CMK (cell line): Measurements from ENCODE around the gene KIF16B.
"Not testable (repeated sequence)": the region's sequence is repeated elsewhere in the genome, so short reads cannot be mapped to it uniquely, and the experiment has no call there.

Experiments
- DNase-seq: peaks from one replicate; pipeline ENCODE4 v3.0.0-alpha.2; 2010; ENCODE audit warnings: low read depth

Gene KIF16B

DNA sequence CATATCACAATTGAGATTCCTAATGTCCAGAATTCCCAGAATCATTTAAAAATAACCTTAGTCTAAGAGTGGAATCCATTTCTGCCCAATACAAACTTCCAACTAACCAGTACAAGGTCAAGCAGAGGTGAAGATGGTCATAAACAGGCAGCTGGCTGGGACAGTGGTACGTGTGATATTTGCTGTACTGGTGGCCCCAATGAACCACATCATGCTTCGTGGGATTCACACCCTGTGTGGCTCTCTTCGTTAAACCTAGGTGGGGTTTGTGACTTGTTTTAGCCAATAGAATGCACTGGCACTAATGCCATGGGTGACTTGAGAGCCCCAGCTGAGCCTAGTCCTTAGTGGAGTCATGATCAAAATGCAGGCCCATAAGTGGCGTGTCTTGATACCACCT lies 286.6 kb downstream of the KIF16B start:
- no peak for DNase-seq

DNA sequence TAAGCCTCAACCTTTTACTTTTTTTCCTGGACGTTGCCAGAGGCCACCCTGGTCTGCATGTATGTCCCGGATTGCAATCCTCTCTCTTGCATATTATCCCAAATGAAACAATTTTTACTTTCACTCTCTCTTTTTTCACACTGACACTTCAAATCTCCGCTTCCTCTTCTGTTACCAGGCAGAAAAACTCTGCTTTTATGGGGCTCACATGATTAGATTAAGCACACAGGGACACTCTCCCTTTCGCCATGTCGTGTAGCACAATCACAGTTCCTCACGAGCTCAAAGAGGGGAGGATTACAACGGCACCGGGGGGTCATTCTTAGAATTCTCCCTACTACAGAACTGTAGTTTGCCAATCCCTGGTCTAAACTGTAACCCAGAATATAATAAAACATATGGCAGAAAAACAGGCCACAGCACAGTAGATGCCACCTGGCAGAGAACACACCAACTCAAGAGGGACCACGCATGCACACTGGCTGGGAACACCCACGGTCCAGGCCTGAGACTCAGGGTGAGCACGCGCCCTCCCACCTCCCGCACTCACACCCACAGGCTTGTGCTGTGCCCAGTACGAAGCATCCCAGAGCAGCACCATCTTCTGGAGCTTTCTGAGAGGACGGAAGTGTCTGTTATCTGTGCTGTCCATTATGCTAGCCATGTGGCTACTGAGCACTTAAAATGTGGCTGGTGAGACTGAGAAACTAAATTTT lies 288.7 kb downstream of the KIF16B start:
- DNase-seq = no peak

DNA sequence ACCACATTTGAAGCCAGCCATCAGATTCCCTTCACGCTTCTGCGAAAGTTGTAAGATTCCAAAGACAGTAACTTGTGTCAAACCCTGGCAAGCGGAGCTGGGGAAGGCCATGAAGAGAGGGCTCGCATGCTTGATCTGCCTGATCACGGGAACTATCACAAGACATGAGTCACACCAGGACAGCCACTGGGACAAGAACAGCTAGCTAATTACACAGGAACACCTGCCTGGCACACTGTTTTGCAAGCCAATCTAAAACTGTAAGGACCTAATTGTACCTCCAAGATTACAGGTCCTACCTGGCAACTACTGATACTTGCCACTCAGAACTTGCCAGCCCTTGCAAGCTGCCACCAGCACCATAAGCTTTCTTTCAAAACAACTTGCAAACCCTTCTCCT lies 289.3 kb downstream of the KIF16B start:
- no peak for DNase-seq

DNA sequence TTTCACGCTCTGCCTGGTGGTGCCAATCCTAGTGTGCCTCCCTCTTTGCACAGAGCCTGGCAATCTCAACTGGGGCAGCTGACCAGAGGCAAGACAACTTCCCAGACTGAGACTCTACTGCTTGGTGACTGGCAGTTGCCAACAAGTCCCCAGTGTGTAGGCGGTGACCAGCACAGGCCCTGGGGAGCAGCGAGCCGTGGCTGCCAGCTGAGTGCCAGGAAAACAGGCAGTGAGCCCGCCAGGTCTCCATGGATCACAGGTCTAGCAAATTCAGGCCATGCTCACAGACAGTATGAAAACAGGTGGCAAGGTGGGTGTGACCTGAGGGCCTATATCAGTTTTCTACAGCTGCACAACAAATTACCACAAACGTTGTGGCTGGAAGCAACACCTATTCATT lies 289.9 kb downstream of the KIF16B start:
- no peak for DNase-seq

DNA sequence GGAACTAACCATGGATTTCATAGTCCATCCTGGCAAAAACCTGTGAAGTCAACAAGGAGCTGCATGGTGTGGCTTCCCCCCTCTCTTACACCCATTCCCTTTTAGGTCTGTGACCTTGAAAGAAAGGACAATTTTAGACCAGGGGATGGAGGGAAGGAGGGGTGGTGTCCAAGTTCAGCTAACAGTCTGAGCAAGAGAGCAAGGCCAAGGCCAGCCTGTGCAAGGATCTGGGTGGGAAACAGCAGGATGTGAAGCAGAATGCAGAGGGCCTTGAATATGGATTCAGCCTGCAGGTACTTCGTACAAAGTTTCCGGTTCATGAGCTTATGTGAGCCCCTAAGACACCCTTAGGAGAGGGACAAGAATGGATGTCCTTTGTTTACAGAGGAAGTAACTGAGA lies 293.0 kb downstream of the KIF16B start:
- no peak for DNase-seq

DNA sequence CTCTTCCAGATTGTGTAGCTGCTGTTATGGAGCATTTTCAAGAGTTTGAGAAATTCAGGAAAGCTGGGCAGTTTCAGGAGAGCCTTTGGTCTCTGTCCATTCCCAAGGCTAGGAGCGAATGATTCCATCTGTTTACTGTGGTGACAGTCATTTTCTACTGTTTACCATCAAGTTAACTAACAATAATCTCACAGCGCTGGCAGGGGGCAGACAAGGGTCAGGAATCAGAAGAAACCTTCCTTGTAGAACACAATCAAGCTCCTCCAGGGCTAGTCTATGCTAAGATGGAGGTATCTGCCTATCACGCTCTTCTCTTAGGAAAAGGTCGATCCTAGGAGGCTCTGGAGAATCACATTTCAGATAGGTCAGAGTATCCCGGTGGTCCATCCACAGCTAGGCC lies 293.9 kb downstream of the KIF16B start:
- DNase-seq = no peak

DNA sequence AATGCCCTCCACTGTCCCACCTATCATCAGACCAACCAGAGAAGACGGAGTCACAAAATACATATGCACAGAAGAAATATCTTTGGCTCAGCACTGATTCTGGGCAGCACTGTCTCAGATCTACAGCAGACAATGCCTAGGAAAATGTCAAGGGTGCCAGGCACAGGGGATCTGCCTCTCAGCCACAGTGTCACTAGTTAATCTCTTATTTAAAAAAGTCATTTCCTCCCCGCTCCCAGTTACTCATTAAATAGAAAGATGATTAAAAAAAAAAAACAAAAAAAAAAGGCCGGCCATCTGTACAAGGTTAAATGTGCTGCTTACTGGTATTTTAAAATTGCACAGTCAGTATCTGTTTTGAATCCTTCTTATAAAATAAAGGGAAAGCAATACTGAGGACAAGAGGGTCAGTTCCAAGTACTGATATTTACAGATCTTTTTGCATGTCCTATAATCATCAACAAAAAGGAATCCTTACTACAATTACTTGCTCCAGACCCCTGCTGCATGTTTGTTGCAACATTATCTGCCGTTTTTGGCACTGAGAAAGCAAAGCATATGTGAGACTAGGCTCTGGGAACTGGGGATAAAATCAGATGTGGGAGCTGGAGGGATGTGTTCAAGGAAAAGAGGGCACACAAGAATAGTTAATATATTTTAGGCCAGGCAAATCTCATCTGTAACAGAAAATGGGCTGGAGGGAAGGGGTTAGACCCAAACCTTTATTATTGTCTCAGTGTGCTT lies 299.3 kb downstream of the KIF16B start:
- DNase-seq = no peak

DNA sequence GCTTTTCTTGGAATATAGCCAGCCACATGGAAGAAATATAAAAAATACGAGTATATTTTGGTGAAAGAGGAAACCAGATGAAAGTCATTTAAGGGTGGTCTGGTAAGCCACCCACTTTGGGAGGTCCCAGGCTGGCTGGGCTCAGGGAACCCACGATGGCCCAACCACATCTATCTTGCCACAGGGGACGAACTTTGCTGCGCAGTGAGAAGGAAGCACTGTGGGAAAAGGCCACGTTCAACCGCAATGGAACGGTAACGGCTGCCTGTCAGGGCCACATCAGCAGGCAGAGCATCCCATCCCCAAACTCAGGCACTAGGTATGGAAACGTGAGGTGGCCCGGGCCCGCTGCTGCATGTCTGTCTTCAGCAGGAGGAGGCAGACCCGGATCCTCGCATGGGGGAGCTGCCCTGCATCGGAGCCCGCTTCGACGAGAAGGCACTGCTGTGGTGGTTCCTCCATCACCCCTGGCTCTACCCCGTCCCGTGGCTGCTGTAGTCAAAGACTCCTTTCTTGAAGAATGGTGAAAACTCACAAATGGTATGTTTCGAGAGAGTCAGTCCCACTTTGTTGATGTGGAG lies 300.4 kb downstream of the KIF16B start:
- no peak for DNase-seq

DNA sequence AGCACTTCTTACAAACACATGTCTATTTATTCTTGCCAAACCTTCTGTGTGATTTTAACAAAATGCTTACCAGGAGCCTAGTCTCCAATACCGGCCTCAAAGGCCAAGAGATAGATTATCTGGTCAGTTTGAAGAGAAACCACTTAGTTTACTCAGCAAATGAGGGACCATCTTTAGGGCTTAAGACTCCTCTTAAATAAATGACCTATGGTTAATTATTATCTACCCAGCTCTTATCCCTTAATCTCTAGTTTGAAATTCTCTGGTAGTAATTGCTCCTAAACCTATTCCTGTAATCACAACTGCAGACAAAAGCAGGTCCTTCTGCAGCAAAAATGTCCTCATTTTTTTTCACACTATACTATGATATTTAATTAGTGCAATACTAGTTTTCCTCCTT lies 301.8 kb downstream of the KIF16B start:
- no peak for DNase-seq

DNA sequence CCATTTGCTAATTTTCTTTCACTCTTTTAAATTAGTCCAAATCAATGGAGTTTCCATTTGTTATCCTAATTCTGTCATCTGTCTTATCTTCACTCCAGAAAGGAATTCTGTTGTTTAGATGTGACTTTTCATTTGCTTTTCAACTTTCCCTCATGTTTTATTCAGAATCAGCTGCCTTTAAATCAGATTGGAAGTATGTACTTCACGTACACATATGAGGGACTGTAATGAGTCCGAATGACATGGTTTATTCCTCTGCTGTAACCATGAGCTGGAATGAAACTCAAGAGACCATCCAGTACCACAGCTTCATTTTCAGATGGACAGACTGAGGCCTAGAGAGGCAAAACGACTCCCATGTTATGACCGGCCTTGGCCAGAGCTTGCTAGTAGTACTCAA lies 302.3 kb downstream of the KIF16B start:
- DNase-seq = no peak

DNA sequence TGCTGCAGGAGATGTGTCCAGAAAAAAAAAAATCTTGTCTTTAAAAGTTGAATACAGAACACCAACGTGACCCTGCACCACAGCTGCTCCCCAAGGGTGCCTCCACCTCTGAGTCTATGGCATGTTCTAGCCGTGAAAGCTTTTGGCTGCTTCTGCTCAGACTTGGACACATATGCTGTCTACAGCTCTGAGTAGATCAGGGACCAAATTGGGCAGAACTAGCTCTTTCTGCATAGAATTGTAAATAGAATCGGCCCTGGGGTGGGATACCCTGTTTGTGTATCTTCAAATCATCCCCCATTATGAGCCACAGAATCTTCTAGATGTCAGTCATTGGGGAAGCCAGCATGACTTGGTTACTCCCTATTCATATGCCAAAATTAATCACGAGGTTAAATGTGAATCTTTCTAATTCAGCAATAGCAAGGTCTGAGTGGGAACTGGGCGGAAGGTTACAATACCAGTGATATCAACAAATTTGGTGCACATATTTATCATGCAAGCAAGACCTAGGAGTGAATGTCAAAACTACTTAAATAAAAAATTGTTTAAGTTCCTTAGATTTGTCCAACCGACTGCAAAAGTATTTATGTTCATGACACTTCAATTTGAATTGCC lies 302.8 kb downstream of the KIF16B start:
- DNase-seq = no peak

DNA sequence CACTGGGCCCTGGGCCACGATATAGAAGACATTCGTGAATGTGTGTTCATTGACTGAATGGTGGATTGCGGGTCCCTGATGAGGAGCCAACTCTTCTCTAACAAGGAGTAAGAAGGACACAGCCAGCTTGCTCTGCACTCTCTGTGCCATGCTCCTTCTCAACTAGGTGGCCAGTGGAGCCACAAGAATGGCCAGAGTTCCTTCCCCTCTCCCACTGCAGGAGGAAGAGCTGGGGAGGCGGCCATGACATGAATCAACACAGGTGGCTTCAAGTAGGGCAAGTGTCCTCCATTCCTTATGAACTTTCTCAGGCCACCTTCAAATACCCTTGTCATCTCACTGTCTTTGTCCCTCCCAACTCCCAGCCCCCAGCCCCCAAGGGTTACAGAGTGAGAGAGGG lies 305.7 kb downstream of the KIF16B start:
- no peak for DNase-seq

DNA sequence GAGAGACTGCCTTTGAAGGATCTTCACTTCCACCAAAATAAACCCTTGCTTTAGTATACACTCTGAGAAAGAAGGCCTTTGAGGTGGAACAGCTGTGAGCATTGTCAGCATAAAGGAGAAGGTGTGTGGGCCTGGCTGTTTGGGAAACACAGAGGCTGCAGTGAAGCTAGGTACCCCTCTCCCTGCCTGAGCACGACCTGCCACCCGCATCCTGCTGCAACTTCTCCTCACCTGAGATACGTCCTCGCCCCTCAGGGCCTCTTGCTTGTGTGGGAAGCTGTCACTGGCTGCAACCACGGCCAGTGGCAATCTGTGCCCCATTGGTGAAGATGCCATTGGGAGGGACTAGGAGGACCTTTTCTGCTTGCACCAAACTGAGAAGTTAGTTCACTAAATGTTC lies 307.9 kb downstream of the KIF16B start:
- DNase-seq = no peak

DNA sequence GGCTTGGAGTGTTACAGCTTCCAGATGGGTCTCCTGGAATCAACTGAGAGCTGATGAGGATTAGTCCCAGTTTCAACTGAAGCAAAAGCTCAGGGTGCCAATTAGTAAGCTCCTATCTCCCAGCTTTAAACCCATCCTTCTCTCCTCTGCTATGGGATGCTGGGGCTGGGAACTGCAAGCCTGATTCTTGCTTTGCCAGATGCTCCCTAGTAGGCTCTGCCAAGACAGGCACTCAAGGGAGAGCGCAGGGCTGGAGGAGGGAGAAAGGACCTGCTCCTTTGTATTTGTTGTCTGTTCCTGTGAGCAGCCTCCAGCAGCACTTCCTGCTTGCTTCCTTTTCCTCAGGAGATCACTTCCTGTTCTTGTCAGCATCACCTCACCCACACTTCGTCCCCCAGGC lies 309.7 kb downstream of the KIF16B start:
- DNase-seq = no peak

DNA sequence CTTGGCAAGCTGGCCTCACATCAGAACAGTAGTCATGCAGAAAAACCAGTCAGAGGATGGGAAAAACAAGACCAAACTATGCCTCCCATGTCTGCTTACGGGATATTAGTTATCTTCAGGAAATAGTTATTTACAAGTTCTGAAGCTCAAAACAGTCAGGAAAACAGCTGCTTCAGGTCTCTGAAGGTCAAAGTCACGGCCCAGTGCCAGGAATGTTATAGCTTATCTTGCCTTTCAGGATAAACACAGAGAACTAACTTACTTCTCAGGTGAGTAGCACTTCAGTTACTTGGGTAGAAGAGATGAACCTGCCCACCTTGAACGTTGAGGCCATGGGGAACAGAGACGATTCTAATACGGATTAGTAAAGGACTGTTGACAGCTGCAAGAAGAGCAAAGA lies 310.7 kb downstream of the KIF16B start:
- DNase-seq = no peak

DNA sequence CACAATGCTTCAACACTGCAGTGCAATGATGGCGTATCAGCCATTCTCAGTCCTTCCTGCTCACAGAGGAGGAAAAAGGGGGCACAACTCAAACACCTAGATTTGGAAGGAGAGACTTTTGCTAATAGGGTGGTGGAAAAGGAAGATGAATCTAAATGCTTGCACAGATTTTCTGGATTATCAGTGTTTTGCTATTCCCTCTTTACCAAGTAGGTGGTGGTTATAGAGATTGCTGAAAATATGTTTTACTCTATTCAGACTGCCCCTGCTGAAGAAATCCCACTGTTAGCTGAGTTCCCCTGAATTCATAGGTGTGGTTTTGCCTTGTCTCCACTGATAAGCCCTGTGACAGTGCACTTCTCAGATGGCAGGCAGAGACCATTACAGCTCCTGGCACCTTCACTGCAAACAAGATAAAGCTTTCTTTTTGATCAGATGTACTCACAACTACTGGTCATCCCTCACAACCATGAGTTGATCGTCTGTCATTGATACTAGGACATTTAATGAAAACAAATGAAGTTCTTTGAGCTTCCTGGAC lies 311.4 kb downstream of the KIF16B start:
- no peak for DNase-seq

DNA sequence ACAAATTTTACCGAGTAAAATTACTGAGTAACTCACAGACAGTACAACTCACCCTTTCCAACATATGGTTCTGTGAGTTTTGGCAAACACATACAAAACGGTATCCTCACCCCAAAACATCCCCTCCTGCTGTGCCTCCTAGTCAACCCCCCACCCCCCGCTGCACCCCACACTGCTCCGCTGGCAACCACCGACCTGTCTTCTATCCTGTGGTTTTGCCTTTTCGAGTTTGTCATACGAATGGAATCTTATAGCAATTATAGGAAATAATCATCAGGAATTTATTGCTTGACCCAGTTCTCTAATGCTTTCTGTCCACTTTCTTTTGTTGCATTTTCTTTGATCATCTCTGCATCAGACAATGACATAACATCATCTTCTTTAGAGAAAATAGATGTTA lies 312.3 kb downstream of the KIF16B start:
- no peak for DNase-seq

DNA sequence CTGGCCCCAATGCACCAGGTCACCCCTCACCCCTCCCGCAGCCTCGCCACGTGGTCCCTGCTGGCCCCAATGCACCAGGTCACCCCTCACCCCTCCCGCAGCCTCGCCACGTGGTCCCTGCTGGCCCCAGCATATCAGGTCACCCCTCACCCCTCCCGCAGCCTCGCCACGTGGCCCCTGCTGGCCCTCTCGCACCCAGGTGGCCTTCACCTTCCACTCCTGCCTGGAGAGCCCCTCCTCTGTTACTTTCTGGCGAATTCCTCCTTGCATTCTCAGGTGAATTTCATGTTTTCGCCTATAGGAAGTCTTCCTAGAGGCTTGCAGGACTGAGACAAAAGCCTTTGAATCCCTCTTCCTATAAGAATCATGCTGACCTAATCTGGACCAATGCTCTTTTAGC lies 313.1 kb downstream of the KIF16B start:
- DNase-seq = not testable (repeated sequence)

DNA sequence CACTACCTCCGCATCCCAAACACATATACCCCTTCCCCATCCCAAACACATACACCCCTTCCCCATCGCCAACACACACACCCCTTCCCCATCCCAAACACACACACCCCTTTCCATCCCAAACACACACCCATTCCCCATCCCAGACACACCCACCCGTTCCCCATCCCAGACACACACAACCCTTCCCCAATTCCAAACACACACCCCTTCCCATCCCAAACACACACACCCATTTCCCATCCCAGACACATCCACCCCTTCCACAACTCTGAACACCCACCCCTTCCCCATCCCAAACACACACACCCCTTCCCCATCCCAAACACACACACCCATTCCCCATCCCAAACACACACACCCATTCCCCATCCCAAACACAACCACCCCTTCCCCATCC lies 314.5 kb downstream of the KIF16B start:
- no peak for DNase-seq

DNA sequence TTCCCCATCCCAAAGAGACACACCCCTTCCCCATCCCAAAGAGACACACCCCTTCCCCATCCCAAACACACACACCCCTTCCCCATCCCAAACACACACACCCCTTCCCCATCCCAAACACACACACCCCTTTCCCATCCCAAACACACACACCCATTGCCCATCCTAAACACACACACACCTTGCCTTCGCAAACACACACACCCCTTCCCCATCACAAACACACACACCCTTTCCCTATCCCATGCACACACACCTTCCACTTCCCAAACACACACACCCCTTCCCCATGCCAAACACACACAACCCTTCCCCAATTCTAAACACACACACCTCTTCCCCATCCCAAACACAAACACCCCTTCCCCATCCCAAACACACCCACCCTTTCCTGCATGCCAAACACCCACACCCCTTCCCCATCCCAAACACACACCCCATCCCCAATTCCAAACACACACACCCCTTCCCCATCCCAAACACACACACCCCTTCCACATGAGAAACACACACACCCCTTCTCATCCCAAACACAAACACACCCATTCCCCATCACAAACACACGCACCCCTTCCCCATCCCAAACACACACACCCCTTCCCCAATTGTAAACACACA lies 315.3 kb downstream of the KIF16B start:
- no peak for DNase-seq

DNA sequence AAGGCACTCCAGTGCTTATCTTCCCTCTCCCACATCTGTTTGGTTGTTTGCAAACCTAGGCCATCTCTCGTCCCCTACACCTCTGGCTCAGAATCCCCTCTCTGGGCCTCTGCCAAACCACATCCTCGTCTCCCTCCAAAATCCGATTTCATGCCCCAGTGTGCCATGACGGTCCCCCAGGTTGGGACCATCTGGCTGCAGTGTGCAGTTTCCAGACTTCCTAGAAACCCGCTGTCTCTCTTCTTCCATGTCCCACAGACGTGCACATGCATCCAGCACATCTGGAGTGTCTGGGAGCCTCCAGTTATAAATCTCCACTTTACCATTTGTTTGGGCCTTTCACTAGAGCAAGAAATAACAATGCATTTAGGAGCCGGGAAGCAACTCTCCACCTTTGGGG lies 316.2 kb downstream of the KIF16B start:
- DNase-seq = no peak

DNA sequence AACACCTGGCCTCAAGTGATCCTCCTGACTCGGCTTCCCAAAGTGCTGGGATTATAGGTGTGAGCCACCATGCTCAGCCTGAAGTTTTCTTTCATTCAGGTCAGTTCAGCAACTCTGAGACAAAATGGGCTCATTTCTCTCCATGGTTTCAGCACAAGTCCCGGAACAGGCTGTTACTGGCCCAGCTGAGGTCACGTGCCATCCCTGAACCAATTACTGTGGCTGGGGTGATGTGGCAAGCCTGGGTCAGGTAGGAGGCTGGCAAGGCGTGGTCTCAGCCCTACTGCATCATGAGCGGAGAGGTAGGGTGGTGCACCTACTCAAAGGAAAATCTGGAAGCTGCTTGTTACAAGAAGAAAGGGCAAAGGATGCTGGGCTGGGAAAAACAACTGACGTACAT lies 326.4 kb downstream of the KIF16B start:
- no peak for DNase-seq
